ENCODE data around the gene B4GALT1.

GRCh38 chr9:33106827-33107621, 60.1 kb downstream of the B4GALT1 start:
- TF ChIP-seq CTCF (IDR thresholded peaks at IDR 0.05) (no peak), ZFX (IDR thresholded peaks at IDR 0.05; ENCODE audit: borderline replicate concordance) (no peak)

Measured in 22Rv1 (cell line).